Glomerular visceral epithelial cell (primary cell): ENCODE data around the gene PRUNE1.
A peak's percentile ranks its signal among the peaks of the same experiment; 100 is the strongest.

Source experiments
- DNase-seq: peaks from one replicate; pipeline ENCODE4 v3.0.0-alpha.2; 2016; ENCODE audit errors: extremely low spot score

Gene PRUNE1

DNA sequence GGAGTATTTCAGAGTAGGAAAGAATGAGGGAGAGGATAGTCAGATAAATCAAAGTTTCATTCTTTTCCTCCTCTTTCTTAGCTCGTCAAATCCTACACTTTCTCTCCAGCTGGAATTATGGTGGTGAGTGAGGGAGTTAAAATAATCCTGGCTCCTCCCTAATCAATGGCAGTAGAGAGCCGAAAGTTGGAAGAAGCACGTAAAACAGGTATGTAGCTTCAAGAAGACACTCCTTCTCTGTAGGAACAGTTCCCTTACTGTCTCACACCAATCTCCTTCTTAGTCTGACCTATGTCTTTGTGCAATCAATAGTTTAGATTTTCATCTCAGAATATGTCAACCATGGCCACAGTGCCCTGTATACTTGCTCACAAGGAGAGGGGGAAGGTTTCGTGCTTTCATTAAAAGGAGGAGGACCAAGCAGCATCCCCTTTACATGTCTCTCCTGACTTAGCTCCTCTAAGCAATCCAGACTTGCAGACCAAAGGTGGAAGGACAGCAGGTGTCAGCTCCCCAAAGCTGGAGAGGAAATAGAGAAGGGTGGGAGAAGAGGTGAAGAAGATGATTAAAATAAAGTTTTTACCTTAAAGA is 2.4 kb upstream of the PRUNE1 start:
- DNase-seq = no peak

DNA sequence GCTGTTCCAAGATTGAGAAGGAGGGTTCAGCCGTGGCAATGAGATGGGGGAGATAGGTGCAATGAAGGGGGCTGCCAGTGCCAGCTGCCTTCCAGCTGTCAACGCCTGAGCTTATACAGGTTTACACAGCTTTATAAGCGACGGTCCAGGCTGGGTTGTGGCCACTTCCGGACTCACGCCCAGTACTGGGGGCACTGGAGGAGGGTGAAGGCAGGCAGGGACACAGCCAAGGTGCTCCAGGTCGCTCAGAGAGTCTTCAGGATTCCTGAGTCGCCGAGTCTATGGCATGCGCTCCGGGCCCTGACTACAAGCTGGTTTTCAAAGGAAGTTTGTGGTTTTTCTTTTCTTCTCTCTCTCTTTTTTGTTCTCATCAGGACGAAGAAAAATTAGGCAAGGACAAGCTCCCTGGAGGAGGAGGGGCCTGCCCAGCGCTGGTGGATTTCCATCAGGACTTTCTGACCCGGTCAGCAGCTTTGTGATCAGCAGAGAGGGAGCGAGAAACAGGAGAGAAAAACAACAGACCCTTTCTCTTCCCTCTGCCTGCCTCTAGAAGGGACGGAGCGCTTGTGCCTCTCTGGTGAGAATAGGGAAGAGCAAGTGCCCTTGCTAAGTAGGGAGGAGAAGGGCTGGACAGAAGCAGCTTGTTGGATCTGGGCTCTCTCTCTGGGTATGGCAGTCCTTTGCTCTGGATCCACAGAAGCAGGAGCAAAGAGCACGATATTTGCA is 1.8 kb upstream of the PRUNE1 start, which contains the start of gene MINDY1:
TSS of gene MINDY1 (minus strand) at position 576 of the 726 bp plus-strand sequence. CDS start 4,285 bp downstream, outside the sequence.
- peak; percentile 87 for DNase-seq

DNA sequence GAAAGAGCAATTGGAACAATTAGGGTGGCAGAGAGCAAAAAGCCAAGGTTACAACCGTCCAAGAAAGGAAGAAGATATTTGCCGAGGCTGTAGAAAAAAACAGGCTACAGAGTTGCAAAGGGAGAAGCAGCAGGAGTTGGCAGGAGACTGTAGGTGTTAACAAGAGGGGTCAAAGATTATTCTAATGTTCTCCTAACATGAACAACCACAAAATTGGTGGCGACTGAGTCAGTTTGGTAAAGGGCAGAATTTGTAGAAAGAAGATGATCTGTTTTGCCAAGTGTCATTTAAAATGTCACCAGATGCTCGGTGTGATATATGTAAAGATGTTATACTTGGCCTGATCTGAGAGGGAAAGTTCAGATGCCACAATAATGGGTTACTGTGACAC is 401 bp upstream of the PRUNE1 start:
- DNase-seq = no peak

DNA sequence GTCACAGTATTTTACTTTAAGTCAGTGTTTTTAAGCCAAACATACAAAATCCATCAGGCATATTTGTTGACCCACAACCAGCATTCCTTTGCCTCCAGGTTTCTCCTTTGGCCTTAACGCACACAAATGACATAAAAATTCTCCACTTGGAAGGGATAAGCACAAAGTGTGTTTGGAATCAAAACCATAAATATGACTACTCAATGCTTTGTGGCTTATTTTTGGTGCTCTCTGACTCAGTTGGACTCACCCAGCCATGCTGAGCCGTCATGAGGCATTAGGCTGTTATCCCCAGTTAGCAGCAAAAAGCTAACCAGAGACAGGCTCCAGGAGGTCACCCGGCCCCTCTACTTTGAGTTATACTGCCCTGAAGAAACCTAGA is 948 bp downstream of the PRUNE1 start:
- DNase-seq = peak; percentile 46

DNA sequence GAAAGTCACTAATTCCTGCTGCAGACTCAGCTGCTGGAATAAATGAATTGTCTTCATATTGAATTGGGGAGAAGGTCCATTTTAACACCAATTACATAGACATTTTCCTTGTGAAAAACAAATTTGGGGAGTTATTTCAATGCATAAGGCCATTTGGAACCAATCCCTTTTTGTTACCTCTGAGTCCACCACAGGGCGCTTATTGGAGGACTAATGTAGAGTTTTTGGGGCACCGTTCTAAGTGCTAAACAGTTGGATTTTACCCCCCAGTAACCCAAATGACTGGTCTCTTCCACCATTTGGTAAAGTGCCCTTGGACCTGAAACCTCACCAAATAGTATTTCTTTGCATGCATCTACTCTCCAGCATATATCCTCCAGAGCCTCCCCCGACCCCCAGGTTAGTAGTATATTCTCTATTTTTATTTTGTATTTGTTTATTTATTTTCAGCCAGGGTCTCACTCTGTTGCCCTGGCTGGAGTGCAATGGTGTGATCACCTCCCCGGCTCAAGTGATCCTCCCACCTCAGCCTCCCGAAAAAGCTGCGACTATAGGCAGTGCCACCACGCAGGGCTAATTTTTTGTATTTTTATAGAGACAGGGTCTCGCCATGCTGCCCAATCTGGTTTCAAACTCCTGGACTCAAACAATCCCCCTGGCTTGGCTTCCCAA is 1.6 kb downstream of the PRUNE1 start:
- DNase-seq = no peak

DNA sequence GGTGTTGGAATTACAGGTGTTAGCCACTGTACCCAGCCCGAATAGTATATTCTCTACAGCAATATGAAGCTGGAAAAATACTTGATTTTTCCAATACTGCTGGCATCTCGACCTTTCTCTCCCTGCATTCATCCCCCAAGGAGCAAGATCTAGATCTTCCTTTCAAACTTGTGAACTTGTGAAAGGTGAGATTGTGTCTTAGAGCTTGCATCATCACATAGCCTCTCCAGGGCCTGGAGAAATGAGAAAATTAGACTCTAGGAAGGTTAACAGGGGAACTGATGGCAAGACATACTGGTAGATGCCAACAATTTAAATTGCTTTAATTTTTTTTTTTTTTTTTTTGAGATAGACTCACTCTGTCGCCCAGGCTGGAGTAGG is 2.1 kb downstream of the PRUNE1 start:
- DNase-seq = no peak

DNA sequence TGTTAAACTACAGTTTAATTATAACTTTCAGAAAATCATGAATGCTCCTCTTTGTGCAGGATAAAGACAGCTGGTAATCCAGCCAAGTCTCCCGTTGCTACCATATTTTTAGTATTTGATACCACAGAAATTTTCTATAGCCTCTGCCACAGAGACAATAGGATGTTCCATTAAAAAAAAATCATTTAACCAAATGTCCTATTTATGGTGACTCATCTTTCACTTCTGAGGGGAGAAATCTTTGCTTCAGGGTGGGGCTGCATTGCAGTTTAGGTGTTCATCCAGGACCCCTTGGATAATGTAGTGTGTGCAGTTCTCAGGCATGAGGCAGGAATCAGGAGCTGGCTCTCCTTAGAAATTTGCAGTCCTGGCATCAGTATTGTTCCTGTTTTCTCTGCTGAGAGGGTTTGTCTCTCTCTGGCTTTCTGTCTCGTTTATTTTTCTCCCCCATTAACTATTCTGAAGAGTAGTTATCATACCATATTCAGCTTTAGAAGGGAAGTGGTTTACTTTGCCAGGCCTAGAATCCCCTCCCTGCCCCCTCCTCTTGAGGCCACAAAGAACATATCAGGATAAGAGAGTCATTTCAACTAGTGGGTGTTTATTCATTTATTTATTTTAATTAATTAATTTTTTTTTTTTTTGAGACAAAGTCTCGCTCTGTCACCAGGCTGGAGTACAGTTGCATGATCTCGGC is 3.1 kb downstream of the PRUNE1 start:
- DNase-seq = no peak

DNA sequence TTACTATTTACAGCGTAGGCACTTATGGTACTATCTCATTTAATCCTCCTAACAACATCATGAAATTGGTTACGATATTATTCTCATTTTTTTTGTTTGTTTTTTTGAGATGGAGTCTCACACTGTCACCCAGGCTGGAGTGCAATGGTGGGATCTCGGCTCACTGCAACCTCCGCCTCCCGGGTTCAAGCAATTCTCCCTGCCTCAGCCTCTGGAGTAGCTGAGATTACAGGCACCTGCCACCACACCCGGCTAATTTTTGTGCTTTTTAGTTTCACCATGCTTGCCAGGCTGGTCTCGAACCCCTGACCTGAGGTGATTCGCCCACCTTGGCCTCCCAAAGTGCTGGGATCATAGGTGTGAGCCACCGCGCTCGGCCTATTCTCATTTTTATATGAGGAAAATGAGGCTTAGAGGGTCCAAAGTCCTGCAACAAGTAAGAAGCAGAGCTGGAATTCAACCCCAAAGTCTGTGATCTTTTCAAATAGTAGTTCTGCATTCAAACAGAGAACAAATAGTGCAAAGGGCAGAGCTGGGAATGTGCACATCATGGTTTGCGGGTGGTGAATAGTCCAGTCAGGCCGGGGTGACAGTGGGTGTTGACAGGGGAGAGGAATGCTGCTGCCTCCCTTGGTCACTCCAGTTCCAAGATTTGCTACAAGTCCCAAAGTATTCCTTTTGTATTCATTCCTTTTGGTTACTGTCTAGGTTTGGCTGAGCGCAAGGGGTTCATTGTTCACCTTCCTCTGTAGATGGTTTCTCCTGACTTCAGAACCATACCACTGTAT is 4.6 kb downstream of the PRUNE1 start:
- no peak for DNase-seq

DNA sequence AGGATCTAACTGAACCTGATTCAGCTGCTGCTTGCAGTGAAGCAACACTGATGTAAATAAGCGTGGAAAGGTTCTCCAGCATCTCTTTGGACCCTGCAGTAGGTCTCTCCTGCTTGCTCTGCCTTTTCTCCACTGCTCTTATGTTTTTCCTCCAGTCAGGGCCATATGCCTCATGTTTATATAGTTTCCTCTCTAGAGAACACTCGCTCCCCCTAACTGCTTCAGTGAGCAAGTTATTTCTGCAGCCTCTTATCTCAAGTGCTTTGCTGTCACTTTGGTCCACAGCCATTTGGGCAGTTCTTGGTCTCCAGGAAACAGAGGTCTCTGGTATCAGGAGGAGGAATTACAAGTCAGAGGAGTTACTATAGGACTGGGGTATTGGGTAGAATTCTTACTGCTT is 5.3 kb downstream of the PRUNE1 start:
- DNase-seq = peak; percentile 36

DNA sequence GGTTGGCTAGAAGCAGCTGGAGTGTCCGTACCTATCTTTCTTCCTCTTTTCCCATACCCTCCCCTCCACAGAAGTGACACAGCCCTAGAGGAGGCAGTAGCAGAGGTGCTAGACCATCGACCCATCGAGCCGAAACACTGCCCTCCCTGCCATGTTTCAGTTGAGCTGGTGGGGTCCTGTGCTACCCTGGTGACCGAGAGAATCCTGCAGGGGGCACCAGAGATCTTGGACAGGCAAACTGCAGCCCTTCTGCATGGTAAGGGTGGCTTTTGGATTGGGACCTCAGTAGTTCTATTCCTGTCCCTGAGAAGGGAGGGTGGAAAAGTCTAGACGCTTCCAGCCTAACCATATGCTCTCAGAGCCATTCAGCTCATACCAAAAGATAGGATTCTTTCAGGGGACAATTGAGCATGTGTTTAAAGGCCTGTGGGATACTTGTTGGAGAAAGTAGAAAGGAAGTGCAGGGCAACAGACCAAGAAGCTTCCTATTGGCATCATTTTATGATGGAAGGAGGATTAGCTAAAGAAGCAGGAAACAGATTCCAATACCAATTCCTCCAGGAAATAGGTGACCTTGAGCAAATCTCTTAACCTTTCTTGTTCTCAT is 16.4 kb downstream of the PRUNE1 start:
- DNase-seq = peak; percentile 69

DNA sequence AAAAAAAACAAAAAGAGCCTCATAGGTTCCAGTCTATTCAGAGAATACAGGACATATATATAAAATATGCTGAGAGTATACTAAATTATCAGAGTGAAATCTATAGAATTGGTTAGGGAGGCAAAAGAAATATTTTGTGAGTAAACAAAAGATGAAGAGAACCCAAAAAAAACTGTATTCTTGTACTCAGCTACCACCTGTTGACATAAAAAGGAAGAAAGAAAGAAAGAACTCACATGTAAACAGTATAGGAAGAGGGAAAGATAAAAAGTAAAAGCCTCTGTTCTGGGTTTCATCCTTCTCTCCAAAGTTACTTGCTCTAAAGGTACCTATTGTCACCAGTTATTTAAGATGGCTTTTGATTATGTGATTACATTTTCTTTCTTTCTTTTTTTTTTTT is 18.2 kb downstream of the PRUNE1 start:
- no peak for DNase-seq

DNA sequence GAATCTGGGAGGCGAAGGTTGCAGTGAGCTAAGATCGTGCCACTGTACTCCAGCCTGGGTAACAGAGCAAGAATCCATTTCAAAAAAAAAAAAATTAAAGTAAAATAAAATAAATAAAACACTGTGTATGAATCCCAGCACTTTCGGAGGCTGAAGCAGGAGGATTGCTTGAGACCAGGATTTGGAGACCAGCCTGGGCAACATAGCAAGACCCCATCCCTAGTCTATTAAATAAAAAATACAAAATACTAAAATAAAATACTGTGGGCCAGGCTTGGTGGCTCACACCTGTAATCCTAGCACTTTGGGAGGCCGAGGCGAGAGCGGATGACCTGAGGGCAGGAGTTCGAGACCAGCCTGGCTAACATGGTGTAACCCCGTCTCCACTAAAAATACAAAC is 23.9 kb downstream of the PRUNE1 start:
- no peak for DNase-seq

DNA sequence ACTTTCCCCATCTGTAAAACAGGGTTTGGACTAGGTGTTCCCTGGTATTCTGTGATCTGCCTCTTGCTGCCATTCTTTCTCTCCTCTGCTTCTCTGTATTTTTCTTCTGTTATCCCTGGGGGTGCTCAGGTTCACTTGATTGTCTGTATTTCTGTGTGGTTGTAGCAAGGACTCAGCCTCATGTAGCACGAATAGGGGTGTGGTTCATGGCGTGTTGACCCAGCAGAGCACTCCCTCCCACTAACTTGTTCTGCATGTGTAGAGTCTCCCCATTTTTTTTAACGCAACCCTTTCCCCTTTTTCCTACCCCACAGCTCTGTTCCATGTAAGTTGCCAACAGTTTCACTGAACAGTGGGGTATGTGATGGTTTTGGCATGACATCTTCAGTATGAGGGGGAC is 26.9 kb downstream of the PRUNE1 start:
- DNase-seq = no peak

DNA sequence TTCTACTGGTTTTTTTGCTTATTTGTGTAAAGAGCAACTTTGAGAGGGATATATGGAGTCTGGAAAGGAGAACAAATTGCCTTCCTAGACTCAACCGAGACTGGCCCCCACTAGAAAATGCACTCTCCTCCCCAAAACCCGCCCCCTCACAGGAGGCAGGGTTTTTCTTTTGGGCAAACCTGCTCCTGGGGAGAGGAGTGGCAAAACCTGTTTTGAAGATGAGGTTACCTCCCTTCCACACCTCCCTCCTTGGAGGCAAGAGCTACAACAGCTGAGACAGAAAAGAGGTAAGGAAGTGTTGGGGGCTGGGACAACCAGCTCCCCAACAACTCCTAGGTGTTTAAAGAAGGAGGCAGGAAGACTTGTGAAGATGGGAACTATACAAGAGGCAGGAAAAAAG is 28.1 kb downstream of the PRUNE1 start, which contains the start of gene BNIPL:
TSS of gene BNIPL (plus strand) at position 231 of the 400 bp plus-strand sequence. CDS start at position 371, 140 bp downstream.
- DNase-seq = no peak

DNA sequence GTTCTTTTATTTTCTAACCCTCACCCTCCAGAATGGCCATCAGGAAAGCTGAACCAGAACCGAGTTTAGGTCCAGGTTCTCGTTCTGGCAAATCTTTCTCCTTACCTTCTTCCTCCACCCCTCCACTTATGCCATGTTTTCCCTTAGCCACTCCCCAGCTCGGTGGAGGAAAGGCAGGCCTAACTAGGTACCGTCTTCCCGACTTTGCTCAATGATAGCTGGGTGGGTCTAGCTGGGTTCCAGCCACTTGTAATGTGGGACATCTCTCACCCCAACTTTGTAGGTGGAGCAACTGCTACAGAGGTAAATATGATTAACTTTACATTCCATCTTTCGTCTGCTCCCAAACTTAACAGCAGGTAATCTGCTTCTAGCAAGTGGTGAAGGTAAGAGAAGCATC is 28.8 kb downstream of the PRUNE1 start:
- no peak for DNase-seq

DNA sequence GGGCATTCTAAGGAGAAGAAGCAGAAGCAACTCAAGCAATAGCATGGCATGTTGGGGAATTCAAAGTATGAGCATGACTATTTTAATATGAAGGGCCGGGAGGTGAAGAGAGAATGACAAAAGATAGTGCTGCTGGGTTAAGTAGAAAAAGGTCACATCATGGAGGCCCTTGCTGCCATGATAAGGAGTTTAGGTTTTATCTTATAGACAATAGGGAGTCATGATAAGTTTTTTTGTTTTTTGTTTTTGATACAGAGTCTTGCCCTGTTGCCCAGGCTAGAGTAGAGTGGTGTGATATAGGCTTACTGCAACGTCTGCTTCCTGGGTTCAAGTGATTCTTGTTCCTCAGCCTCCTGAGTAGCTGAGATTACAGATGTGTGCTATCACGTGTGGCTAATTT is 31.3 kb downstream of the PRUNE1 start:
- no peak for DNase-seq

DNA sequence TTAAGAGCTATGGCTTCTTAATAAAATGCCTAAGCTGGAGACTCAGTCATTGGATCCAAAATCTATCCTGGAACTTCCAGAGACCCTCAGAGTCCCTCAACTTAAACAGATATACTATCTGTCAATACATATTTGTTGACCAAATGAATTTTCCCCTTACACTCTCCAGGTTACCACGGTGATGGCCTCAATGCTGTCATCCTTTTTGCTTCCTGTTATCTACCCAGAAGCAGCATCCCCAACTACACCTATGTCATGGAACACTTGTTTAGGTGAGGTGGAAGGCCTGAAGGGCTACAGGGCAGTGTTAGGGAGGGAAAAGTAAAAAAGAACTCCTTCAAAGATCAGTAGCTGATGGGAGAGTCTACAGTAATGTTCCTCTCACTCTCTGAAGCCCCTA is 34.9 kb downstream of the PRUNE1 start:
- DNase-seq = no peak

DNA sequence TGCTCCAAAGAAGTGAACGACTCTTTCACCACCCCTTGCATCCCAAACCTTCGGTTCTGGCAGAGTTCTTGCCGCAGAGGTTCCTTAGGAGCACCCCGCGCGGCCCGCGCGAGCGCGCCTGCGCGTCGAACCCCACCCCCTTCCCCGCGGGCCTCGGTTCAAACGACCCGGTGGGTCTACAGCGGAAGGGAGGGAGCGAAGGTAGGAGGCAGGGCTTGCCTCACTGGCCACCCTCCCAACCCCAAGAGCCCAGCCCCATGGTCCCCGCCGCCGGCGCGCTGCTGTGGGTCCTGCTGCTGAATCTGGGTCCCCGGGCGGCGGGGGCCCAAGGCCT is 39.3 kb downstream of the PRUNE1 start, which contains the start of gene C1orf56:
TSS of gene C1orf56 (plus strand) at position 161 of the 334 bp plus-strand sequence. CDS start at position 258, 97 bp downstream.
- peak; percentile 63 for DNase-seq

DNA sequence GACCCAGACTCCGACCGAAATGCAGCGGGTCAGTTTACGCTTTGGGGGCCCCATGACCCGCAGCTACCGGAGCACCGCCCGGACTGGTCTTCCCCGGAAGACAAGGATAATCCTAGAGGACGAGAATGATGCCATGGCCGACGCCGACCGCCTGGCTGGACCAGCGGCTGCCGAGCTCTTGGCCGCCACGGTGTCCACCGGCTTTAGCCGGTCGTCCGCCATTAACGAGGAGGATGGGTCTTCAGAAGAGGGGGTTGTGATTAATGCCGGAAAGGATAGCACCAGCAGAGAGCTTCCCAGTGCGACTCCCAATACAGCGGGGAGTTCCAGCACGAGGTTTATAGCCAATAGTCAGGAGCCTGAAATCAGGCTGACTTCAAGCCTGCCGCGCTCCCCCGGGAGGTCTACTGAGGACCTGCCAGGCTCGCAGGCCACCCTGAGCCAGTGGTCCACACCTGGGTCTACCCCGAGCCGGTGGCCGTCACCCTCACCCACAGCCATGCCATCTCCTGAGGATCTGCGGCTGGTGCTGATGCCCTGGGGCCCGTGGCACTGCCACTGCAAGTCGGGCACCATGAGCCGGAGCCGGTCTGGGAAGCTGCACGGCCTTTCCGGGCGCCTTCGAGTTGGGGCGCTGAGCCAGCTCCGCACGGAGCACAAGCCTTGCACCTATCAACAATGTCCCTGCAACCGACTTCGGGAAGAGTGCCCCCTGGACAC is 39.8 kb downstream of the PRUNE1 start:
- peak; percentile 58 for DNase-seq

DNA sequence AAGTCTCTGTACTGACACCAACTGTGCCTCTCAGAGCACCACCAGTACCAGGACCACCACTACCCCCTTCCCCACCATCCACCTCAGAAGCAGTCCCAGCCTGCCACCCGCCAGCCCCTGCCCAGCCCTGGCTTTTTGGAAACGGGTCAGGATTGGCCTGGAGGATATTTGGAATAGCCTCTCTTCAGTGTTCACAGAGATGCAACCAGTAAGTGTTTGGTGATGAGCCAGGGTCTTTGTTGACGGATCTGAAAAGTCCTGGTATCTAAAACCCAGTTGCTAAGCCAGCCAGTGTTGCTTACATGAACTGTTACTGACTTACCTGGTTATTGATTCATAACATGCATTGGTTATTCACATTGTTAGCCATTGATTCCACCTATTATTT is 40.4 kb downstream of the PRUNE1 start:
- DNase-seq = no peak

DNA sequence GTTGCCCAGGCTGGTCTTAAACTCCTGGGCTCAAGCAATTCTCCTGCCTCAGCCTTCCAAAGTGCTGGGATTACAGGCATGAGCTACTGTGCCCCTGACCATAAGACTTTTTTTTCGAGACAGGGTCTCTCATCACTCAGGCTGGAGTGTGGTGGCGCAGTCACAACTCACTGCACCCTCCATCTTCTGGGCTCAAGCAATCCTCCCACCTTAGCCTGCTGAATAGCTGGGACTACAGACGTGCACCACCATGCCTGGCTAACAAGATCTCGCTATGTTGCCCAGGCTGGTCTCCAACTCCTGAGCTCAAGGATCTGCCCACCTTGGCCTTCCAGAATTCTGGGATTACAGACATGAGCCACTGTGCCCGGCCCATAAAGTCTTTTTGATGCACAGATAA is 41.2 kb downstream of the PRUNE1 start:
- DNase-seq = no peak
